SKM-1 treated with dmso at 0.1 percent for 144 hours (cell line): Measurements from ENCODE around the gene MSH6.

Source experiments
- DNase-seq: peaks from one replicate; lab custom pipeline; 2025; ENCODE audit not compliant: unreplicated experiment; lab: John Stamatoyannopoulos, UW

The MSH6 gene

GRCh38 chr2:47778698-47779425 is 4.1 kb upstream of the MSH6 start:
- DNase-seq = no peak

GRCh38 chr2:47779426-47779790 is 3.5 kb upstream of the MSH6 start:
- DNase-seq = no peak

- no peak for DNase-seq
These were observed 619 bp upstream of the MSH6 start for GRCh38 chr2:47782381-47782670.

- peak; percentile 54 for DNase-seq
These were observed 774 bp downstream of the MSH6 start for GRCh38 chr2:47783486-47784351.

GRCh38 chr2:47784352-47784851 is 1.5 kb downstream of the MSH6 start:
- no peak for DNase-seq

- DNase-seq = peak; percentile 28
These were observed 3.0 kb downstream of the MSH6 start for GRCh38 chr2:47785986-47786385.

- no peak for DNase-seq
These were observed 13.2 kb downstream of the MSH6 start for GRCh38 chr2:47796090-47796697.

- DNase-seq = peak; percentile 32
These were observed 15.7 kb downstream of the MSH6 start for GRCh38 chr2:47798631-47799030.

GRCh38 chr2:47799031-47799609 is 16.2 kb downstream of the MSH6 start:
- peak; percentile 18 for DNase-seq

- no peak for DNase-seq
These were observed 18.2 kb downstream of the MSH6 start for GRCh38 chr2:47801118-47801517.

GRCh38 chr2:47803363-47803762 is 20.4 kb downstream of the MSH6 start:
- DNase-seq = no peak

- DNase-seq = no peak
These were observed 20.8 kb downstream of the MSH6 start for GRCh38 chr2:47803770-47804169.

GRCh38 chr2:47805850-47806249 is 22.9 kb downstream of the MSH6 start:
- DNase-seq = no peak

GRCh38 chr2:47808614-47809013 is 25.7 kb downstream of the MSH6 start:
- DNase-seq = no peak

- no peak for DNase-seq
These were observed 27.0 kb downstream of the MSH6 start for GRCh38 chr2:47809903-47810302.

GRCh38 chr2:47810850-47811249 is 27.9 kb downstream of the MSH6 start:
- DNase-seq = no peak

GRCh38 chr2:47811668-47812067 is 28.7 kb downstream of the MSH6 start:
- no peak for DNase-seq

GRCh38 chr2:47815764-47816163 is 32.8 kb downstream of the MSH6 start:
- no peak for DNase-seq

- DNase-seq = no peak
These were observed 35.8 kb downstream of the MSH6 start for GRCh38 chr2:47818777-47819176.

- DNase-seq = no peak
These were observed 36.9 kb downstream of the MSH6 start for GRCh38 chr2:47819834-47820233.

- DNase-seq = no peak
These were observed 39.6 kb downstream of the MSH6 start for GRCh38 chr2:47822518-47822917.

GRCh38 chr2:47833516-47833968 is 50.6 kb downstream of the MSH6 start:
- no peak for DNase-seq
